Kidney (tissue), 14 donors: ENCODE measurements around the gene C14orf132. TPM values are rescaled to one million over a fixed set of nuclear protein-coding genes. Genes with fewer than 3 reads are reported as not detected.

ENCODE experiments used
- DNase-seq, 5 donors: peaks; one replicate each; pipeline ENCODE4 v3.0.0-alpha.2; 2013 to 2020
- FAIRE-seq: peaks from 2 replicates; lab custom pipeline; 2012; peaks lifted over from hg19 to GRCh38; lab: Jason Lieb, UNC
- H3K27ac ChIP-seq, 2 donors: one replicate each; pipeline ENCODE4 v1.7.0; 2013; ENCODE audit warnings: low read depth in 2 of 2, low read length in 2 of 2, inconsistent platforms in 1 of 2
- H3K27me3 ChIP-seq: one replicate; pipeline ENCODE4 v1.7.1; 2013; ENCODE audit warnings: low read length, inconsistent platforms; ENCODE audit not compliant: control insufficient read depth, insufficient read depth
- H3K36me3 ChIP-seq, 3 donors: one replicate each; pipeline versions ENCODE4 v1.7.0 to v1.7.1; 2013; ENCODE audit warnings: low read length in 3 of 3, control low read depth in 1 of 3, inconsistent platforms in 1 of 3; ENCODE audit not compliant: insufficient read depth in 3 of 3, control insufficient read depth in 2 of 3
- H3K4me1 ChIP-seq, 3 donors: one replicate each; pipeline versions ENCODE4 v1.7.0 to v1.7.1; 2013; ENCODE audit warnings: low read length in 3 of 3, inconsistent platforms in 1 of 3, low read depth in 1 of 3; ENCODE audit not compliant: control insufficient read depth in 2 of 3, insufficient read depth in 2 of 3
- H3K4me3 ChIP-seq, 3 donors: one replicate each; pipeline versions ENCODE4 v1.7.0 to v1.8.1; 2013; ENCODE audit warnings: low read length in 3 of 3, control low read depth in 1 of 3, inconsistent platforms in 1 of 3
- H3K9ac ChIP-seq, 3 donors: one replicate each; pipeline versions ENCODE4 v1.7.0 to v1.7.1; 2013; ENCODE audit warnings: low read length in 3 of 3, control low read depth in 1 of 3, inconsistent platforms in 1 of 3
- H3K9me3 ChIP-seq, 3 donors: one replicate each; pipeline versions ENCODE4 v1.7.0 to v1.7.1; 2013; ENCODE audit warnings: low read length in 3 of 3, control low read depth in 1 of 3, inconsistent platforms in 1 of 3; ENCODE audit not compliant: control insufficient read depth in 2 of 3, insufficient read depth in 1 of 3
- intact Hi-C: fragments of 100-400 bp; cut with DNase I; formaldehyde crosslinking; loops from one replicate; pipeline ENCODE4 v1.11.1; 2022
- polyA plus RNA-seq: library from polyadenylated mRNA; stranded (reverse); fragments of 350-450 nt; fragmentation: Illumina TruSeq; extraction: RNeasy Lipid Tissue Mini Kit (QIAGEN cat#74804); gene quantifications from one replicate; pipeline ENCODE4 v1.2.3, GENCODE V29; 2014; ENCODE audit warnings: low read depth, low replicate concordance; ENCODE audit not compliant: insufficient read depth
- total RNA-seq: library from RNA; stranded (reverse); fragmentation: NEBNext Ultra II Directional; extraction: Animal tissue kit (Norgen Biotek cat#: 25700); gene quantifications from one replicate; pipeline ENCODE4 v1.2.1, GENCODE V29; 2021
- TF ChIP-seq, protein P1 (sequence below): IDR thresholded peaks from 3 replicates; pipeline ENCODE4 v1.5.1; 2012; ENCODE audit warnings: mild to moderate bottlenecking, moderate library complexity, borderline replicate concordance; ENCODE audit not compliant: insufficient read depth; ENCODE audit errors: extremely low read depth
- donor health status: control.
- donor health status: control.
- donor health status: control.
- donor health status: control.
- donor health status: control.
- donor health status: DM: yes; HTN: yes; CAD: no.
- donor health status: Normal renal cell carcinoma (clear cell type).

The C14orf132 gene
- total and polyA plus RNA-seq, 2 donors from 2014 or later, result 6.0 to 17.5 TPM

DNA sequence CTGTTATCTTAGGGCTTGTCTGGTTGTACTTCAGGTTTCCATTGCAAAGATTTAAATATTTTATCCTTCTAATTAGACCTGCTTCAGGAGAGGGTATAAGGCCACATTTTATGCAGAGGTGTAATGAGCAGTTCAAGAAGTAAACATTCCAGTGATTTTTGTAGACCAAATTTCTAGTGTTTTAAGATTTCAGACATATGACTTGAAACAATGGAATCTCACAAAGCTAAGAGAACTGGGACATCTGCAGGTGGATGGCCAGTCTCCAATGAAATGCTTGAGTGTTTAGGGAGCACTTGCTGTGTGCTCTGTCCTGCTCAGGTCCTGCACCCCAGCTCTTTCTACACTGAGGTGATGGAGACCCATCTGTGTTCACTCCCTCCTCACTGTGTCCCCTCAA, 7.9 kb downstream of the C14orf132 start:
- TF ChIP-seq, protein P1, sequence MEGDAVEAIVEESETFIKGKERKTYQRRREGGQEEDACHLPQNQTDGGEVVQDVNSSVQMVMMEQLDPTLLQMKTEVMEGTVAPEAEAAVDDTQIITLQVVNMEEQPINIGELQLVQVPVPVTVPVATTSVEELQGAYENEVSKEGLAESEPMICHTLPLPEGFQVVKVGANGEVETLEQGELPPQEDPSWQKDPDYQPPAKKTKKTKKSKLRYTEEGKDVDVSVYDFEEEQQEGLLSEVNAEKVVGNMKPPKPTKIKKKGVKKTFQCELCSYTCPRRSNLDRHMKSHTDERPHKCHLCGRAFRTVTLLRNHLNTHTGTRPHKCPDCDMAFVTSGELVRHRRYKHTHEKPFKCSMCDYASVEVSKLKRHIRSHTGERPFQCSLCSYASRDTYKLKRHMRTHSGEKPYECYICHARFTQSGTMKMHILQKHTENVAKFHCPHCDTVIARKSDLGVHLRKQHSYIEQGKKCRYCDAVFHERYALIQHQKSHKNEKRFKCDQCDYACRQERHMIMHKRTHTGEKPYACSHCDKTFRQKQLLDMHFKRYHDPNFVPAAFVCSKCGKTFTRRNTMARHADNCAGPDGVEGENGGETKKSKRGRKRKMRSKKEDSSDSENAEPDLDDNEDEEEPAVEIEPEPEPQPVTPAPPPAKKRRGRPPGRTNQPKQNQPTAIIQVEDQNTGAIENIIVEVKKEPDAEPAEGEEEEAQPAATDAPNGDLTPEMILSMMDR, result no peak
- Histone ChIP-seq H3K36me3 (no peaks in the 10 kb centered on the region), H3K9me3 (peaks cover 0 to 6% (median 0%) of the 10 kb centered on the region in 3 donors), H3K27ac (no peak overlapping the region), H3K4me1 (no peaks in the 10 kb centered on the region), H3K27me3 (no peaks in the 10 kb centered on the region), H3K9ac (no peak overlapping the region), H3K4me3 (no peak overlapping the region)
- intact Hi-C loops, result no loop called here
- DNase-seq (no peak), FAIRE-seq (no peak)

DNA sequence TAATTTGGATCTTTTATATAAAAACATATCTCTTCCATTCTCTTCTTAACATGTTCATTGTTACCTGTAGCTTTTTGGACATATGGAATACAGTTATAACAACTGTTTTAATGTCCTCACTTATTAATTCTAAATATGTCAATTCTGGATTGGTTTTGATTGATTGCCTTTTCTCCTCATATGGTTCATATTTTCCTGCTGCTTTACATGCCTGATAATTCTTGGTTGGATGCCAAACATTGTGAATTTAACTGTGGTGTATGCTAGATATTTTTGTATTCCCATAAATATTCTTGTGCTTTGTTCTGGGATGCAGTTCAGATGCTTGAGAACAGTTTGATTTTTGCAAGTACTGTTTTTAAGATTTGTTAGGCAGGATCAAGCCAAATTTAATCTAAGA, 10.8 kb downstream of the C14orf132 start:
- intact Hi-C loops, result no loop called here
- H3K27ac ChIP-seq, result no peak overlapping the region
- TF ChIP-seq, protein P1, result no peak
- no peak for DNase-seq
- no peaks in the 10 kb centered on the region for H3K4me1 ChIP-seq
- no peaks in the 10 kb centered on the region for H3K36me3 ChIP-seq
- no peaks in the 10 kb centered on the region for H3K27me3 ChIP-seq
- no peak for FAIRE-seq
- H3K9me3 ChIP-seq, result peaks cover 0 to 6% (median 0%) of the 10 kb centered on the region in 3 donors
- H3K4me3 ChIP-seq, result no peak overlapping the region
- H3K9ac ChIP-seq, result no peak overlapping the region

DNA sequence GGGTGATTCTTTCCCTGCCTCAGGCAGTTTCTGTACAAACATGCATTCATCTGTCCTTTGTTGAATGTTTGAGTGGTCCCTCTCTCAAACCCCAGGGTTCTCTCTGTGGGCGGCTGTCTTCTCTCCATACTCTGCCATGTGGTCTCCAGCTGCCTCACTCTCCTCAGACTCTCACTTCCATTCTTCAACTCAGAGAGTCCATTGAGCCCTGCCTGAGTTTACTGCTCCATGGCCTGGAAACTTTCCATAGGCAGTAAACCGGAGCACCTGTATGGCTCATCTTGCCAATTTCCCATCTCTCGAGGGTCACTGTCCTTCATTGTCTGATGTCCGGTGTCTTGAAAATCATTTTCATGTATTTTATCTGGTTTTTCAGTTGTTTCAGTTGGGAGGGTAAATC, 11.3 kb downstream of the C14orf132 start:
- H3K4me1 ChIP-seq, result no peaks in the 10 kb centered on the region
- intact Hi-C loops, result no loop called here
- peaks cover 0 to 6% (median 0%) of the 10 kb centered on the region in 3 donors for H3K9me3 ChIP-seq
- FAIRE-seq (no peak), DNase-seq (no peak)
- no peaks in the 10 kb centered on the region for H3K36me3 ChIP-seq
- no peak overlapping the region for H3K4me3 ChIP-seq
- TF ChIP-seq, protein P1, result no peak
- no peaks in the 10 kb centered on the region for H3K27me3 ChIP-seq
- H3K27ac ChIP-seq, result no peak overlapping the region
- H3K9ac ChIP-seq, result no peak overlapping the region

DNA sequence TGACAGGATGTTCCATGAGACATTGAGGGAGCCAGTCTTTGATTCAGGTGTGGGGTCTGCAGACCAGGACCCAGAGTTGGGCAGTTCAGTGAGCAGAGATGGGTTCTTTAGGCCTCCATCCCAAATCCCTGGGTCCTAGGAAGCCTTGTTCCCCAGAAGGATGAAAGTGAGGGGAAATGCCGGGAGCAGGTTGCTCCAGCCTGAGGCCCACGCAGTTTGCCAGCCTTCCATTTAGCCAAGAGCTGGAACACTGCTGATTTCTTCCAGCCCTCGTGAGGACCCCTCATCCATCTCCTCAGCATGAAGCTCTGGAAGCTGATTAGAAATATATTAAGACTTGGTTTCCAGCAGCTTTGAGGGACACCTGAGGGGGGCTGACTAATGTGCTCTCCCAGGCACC, 12.1 kb downstream of the C14orf132 start:
- DNase-seq (no peak), FAIRE-seq (no peak)
- no peaks in the 10 kb centered on the region for H3K9me3 ChIP-seq
- no peaks in the 10 kb centered on the region for H3K4me1 ChIP-seq
- no peaks in the 10 kb centered on the region for H3K27me3 ChIP-seq
- H3K9ac ChIP-seq, result no peak overlapping the region
- H3K4me3 ChIP-seq, result no peak overlapping the region
- TF ChIP-seq, protein P1, result no peak
- no peak overlapping the region for H3K27ac ChIP-seq
- no peaks in the 10 kb centered on the region for H3K36me3 ChIP-seq
- intact Hi-C loops, result no loop called here
